IPS-NIHi11 (cell line): ENCODE measurements around the gene PML.
A peak's percentile ranks its signal among the peaks of the same experiment; 100 is the strongest.

ENCODE experiments used
- DNase-seq: peaks from one replicate; pipeline ENCODE4 v3.0.0; 2012; ENCODE audit warnings: mixed read lengths, low spot score

Gene PML

GRCh38 chr15:73985101-73985873 lies 9.2 kb upstream of the PML start:
- no peak for DNase-seq

- DNase-seq = no peak
Measured at GRCh38 chr15:73986055-73986775, 8.3 kb upstream of the PML start.

GRCh38 chr15:73986776-73987056 lies 7.8 kb upstream of the PML start:
- DNase-seq = no peak

GRCh38 chr15:73987250-73987649 lies 7.3 kb upstream of the PML start:
- no peak for DNase-seq

GRCh38 chr15:73987681-73988444 lies 6.7 kb upstream of the PML start:
- DNase-seq = no peak

GRCh38 chr15:73988445-73988969 lies 6.0 kb upstream of the PML start:
- no peak for DNase-seq

GRCh38 chr15:73989001-73989798 lies 5.3 kb upstream of the PML start:
- DNase-seq = no peak

- DNase-seq = no peak
Measured at GRCh38 chr15:73990250-73991005, 4.1 kb upstream of the PML start.

GRCh38 chr15:73991260-73991659 lies 3.3 kb upstream of the PML start:
- no peak for DNase-seq

GRCh38 chr15:73991726-73992593 lies 2.6 kb upstream of the PML start, which contains the start of gene STOML1:
STOML1 (minus strand) TSS chr15:73992295; CDS start chr15:73992223, 72 bp downstream.
- peak; percentile 100 for DNase-seq

- DNase-seq = no peak
Measured at GRCh38 chr15:73992594-73992898, 2.0 kb upstream of the PML start.

- no peak for DNase-seq
Measured at GRCh38 chr15:73993211-73993994, 1.1 kb upstream of the PML start.

- no peak for DNase-seq
Measured at GRCh38 chr15:73994912-73995622, 551 bp downstream of the PML start.

GRCh38 chr15:73996267-73996666 lies 1.8 kb downstream of the PML start:
- DNase-seq = no peak

GRCh38 chr15:73996939-73997338 lies 2.4 kb downstream of the PML start:
- no peak for DNase-seq

- no peak for DNase-seq
Measured at GRCh38 chr15:73997986-73998385, 3.5 kb downstream of the PML start.

- DNase-seq = no peak
Measured at GRCh38 chr15:74006774-74007639, 12.5 kb downstream of the PML start.

GRCh38 chr15:74007820-74008371 lies 13.4 kb downstream of the PML start:
- DNase-seq = no peak
